Lung (tissue), 12 donors: ENCODE data around the gene ASAP3. TPM values are rescaled to one million over a fixed set of nuclear protein-coding genes. Genes with fewer than 3 reads are reported as not detected.

Source experiments
- ATAC-seq: fragments of 200-7000 bp; cut with Tn5 transposase; one replicate; pipeline ENCODE4 v1.9.1; 2020; ENCODE audit warnings: moderate number of reproducible peaks; ENCODE audit not compliant: insufficient read depth, low FRiP score
- DNase-seq, 3 donors: peaks; one replicate each; pipeline ENCODE4 v3.0.0-alpha.2; 2013 to 2017
- H3K27ac ChIP-seq, 2 donors: one replicate each; pipeline ENCODE4 v1.5.1; 2013; ENCODE audit warnings: mild to moderate bottlenecking in 2 of 2, moderate library complexity in 2 of 2, control low read depth in 1 of 2, inconsistent platforms in 1 of 2, low read depth in 1 of 2, low read length in 1 of 2
- H3K27me3 ChIP-seq, 3 donors: one replicate each; pipeline ENCODE4 v1.5.1; 2013; ENCODE audit warnings: low read length in 2 of 3; ENCODE audit not compliant: control insufficient read depth in 3 of 3, insufficient read depth in 3 of 3
- H3K36me3 ChIP-seq, 4 donors: one replicate each; pipeline ENCODE4 v1.5.1; 2013; ENCODE audit warnings: low read length in 4 of 4, mild to moderate bottlenecking in 1 of 4, moderate library complexity in 1 of 4; ENCODE audit not compliant: control insufficient read depth in 4 of 4, insufficient read depth in 4 of 4
- H3K4me1 ChIP-seq, 5 donors: one replicate each; pipeline ENCODE4 v1.5.1; 2013; ENCODE audit warnings: low read length in 5 of 5, mild to moderate bottlenecking in 2 of 5, moderate library complexity in 1 of 5; ENCODE audit not compliant: control insufficient read depth in 5 of 5, insufficient read depth in 5 of 5
- H3K4me3 ChIP-seq: one replicate; pipeline ENCODE4 v1.5.1; 2013; ENCODE audit warnings: mild to moderate bottlenecking, control low read depth, moderate library complexity
- H3K9ac ChIP-seq, 2 donors: one replicate each; pipeline ENCODE4 v1.5.1; 2013; ENCODE audit warnings: low read length in 2 of 2, control low read depth in 1 of 2; ENCODE audit not compliant: insufficient read depth in 1 of 2
- H3K9me3 ChIP-seq, 4 donors: one replicate each; pipeline ENCODE4 v1.5.1; 2013; ENCODE audit warnings: low read length in 3 of 4, mild to moderate bottlenecking in 1 of 4, moderate library complexity in 1 of 4; ENCODE audit not compliant: control insufficient read depth in 4 of 4, insufficient read depth in 3 of 4
- WGBS, 2 donors: extraction: QIAGEN DNeasy Blood & Tissue Kit; methylation state at CpG; one replicate each; pipeline ENCODE4 v1.1.7; 2013; 5-methylcytosine and 5-hydroxymethylcytosine counted together
- polyA plus RNA-seq, 2 donors: library from polyadenylated mRNA; stranded (reverse); fragments of 200-250 nt; gene quantifications; one replicate each; pipeline ENCODE4 v1.2.1, GENCODE V29; 2013
- total RNA-seq, 2 donors: library from RNA; depleted of rRNA in 1 of 2; stranded (reverse); fragments of >200 nt in 1 of 2; gene quantifications; one replicate each; pipeline ENCODE4 v1.2.1, GENCODE V29; 2014 to 2021
- TF ChIP-seq, protein P1 (sequence below): IDR thresholded peaks from 2 replicates; pipeline ENCODE4 v1.5.1; 2012; ENCODE audit warnings: mild to moderate bottlenecking; ENCODE audit errors: control extremely low read depth, extremely low read depth
- donor health status: control.
- donor health status: control.
- donor health status: Bipolar disorder and iron deficiency.
- donor health status: healthy.
- donor health status: DM: yes; HTN: yes; CAD: no.

ASAP3 gene
- total and polyA plus RNA-seq, 4 donors = 16.9 to 38.1 (median 30.0) TPM

DNA sequence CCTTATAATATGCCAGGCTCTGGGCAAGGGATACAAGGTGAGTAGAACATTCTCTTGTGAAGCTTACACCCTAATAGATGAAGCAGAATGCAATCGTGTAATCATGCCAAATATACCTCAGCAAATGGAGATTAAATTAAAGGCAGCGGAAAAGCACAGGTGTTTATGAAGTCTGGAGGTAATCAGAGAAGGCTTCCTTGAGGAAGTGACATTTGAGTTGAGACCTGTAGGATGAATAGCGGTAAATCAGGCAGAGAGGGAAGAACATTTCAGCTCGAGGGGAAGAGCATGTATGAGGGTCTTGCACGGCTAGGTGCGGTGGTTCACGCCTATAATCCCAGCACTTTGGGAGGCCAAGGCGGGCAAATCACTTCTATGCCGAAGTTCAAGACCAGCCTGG, 33.6 kb upstream of the ASAP3 start:
- no peak for ATAC-seq
- no peaks in the 10 kb centered on the region for H3K9me3 ChIP-seq
- H3K27me3 ChIP-seq = no peaks in the 10 kb centered on the region
- H3K9ac ChIP-seq = no peak overlapping the region
- no peak overlapping the region for H3K4me3 ChIP-seq
- no peak overlapping the region for H3K27ac ChIP-seq
- H3K4me1 ChIP-seq = no peaks in the 10 kb centered on the region
- no peak for DNase-seq
- TF ChIP-seq, protein P1, sequence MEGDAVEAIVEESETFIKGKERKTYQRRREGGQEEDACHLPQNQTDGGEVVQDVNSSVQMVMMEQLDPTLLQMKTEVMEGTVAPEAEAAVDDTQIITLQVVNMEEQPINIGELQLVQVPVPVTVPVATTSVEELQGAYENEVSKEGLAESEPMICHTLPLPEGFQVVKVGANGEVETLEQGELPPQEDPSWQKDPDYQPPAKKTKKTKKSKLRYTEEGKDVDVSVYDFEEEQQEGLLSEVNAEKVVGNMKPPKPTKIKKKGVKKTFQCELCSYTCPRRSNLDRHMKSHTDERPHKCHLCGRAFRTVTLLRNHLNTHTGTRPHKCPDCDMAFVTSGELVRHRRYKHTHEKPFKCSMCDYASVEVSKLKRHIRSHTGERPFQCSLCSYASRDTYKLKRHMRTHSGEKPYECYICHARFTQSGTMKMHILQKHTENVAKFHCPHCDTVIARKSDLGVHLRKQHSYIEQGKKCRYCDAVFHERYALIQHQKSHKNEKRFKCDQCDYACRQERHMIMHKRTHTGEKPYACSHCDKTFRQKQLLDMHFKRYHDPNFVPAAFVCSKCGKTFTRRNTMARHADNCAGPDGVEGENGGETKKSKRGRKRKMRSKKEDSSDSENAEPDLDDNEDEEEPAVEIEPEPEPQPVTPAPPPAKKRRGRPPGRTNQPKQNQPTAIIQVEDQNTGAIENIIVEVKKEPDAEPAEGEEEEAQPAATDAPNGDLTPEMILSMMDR = no peak
- WGBS, 2 donors = 95% methylated on average over 9 of the region's 9 CpGs
- peaks cover 0 to 6% (median 0%) of the 10 kb centered on the region in 4 donors for H3K36me3 ChIP-seq

DNA sequence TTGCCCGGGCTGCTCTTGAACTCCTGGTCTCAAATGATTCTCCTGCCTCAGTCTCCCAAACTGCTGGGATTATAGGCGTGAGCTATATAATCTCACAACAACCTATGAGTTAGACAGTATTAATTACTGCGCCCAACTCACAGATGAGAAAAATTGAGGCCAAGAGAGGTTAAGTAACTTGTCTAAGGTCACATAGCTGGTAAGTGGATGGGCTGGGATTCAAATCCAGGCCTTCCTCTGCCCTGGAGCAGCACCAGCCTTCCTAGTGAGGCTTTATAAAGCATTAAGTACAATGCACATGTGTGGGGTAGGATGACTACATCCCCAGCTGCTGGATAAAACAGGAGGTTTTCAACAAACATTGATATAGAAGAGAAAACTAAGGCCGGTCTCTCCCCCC, 31.9 kb upstream of the ASAP3 start:
- ATAC-seq (no peak), DNase-seq (no peak)
- Histone ChIP-seq H3K36me3 (peaks cover 0 to 6% (median 0%) of the 10 kb centered on the region in 4 donors), H3K4me1 (no peaks in the 10 kb centered on the region), H3K27me3 (no peaks in the 10 kb centered on the region), H3K9me3 (no peaks in the 10 kb centered on the region), H3K4me3 (no peak overlapping the region), H3K9ac (no peak overlapping the region), H3K27ac (no peak overlapping the region)
- TF ChIP-seq, protein P1 = no peak
- 98 to 99% methylated on average over 4 of the region's 4 CpGs for WGBS, 2 donors

DNA sequence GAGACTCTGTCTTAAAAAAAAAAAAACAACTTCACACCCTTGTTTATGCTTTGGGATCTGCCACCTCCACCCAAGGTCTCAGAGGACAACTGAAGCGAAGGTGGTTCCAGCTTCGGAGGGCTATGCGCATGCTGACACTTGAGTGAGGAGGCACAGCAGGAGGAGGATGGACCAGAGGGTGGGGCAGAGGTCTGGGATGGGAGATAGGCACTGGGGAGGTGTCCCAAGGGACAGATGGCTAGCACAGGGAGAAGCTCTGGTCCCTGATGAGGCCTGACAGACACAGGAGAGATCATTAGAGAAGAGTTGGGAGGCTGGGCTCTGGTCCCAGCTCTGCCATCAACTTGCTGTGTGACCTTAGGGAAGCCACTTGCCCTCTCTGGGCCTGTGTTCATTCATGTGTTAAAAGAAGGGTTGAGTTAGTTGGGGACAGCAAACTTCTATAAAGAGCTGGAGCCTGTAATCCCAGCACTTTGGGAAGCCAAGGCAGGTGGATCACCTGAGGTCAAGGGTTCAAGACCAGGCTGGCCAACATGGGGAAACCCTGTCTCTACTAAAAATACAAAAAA, 30.2 kb upstream of the ASAP3 start:
- no peak for ATAC-seq
- H3K27ac ChIP-seq = no peak overlapping the region

More for the DNA sequence above, 30.2 kb upstream of the ASAP3 start:
- no peaks in the 10 kb centered on the region for H3K4me1 ChIP-seq
- no peaks in the 10 kb centered on the region for H3K27me3 ChIP-seq
- H3K36me3 ChIP-seq = peaks cover 0 to 6% (median 0%) of the 10 kb centered on the region in 4 donors
- H3K9me3 ChIP-seq = no peaks in the 10 kb centered on the region
- TF ChIP-seq, protein P1 = no peak
- no peak overlapping the region for H3K4me3 ChIP-seq
- no peak overlapping the region for H3K9ac ChIP-seq
- DNase-seq = no peak
- 95 to 100% methylated on average over 3 of the region's 3 CpGs for WGBS, 2 donors
